Subcutaneous adipose tissue (tissue), 4 donors: ENCODE results near the gene ATP4A. TPM values are rescaled to one million over a fixed set of nuclear protein-coding genes. Genes with fewer than 3 reads are reported as not detected.

Source experiments
- CTCF ChIP-seq: fragments of 450-650 bp; IDR thresholded peaks from one replicate; pipeline ENCODE4 v1.5.1; 2016; ENCODE audit warnings: low read depth, mild to moderate bottlenecking, control low read depth, antibody characterized with exemption, moderate library complexity
- total RNA-seq, 4 donors: library from RNA; depleted of rRNA; stranded (reverse); fragments of >200 nt; gene quantifications; one replicate each; pipeline ENCODE4 v1.1.0, GENCODE V29; 2016

The ATP4A gene
- total RNA-seq, 4 donors from 2014 or later, result not detected

GRCh38 chr19:35557539-35558399 lies 5.7 kb downstream of the ATP4A start:
- no peak for TF ChIP-seq CTCF

- no peak for TF ChIP-seq CTCF
These were observed 6.5 kb downstream of the ATP4A start for GRCh38 chr19:35556846-35557538.

GRCh38 chr19:35556025-35556590 lies 7.3 kb downstream of the ATP4A start:
- TF ChIP-seq CTCF, result no peak

- no peak for TF ChIP-seq CTCF
These were observed 8.0 kb downstream of the ATP4A start for GRCh38 chr19:35555301-35556005.

- no peak for TF ChIP-seq CTCF
These were observed 9.4 kb downstream of the ATP4A start for GRCh38 chr19:35554076-35554475.

- TF ChIP-seq CTCF, result no peak
These were observed 10.0 kb downstream of the ATP4A start for GRCh38 chr19:35553385-35554000.
